Measurements from ENCODE around the gene GARNL3. TPM values are rescaled to one million over a fixed set of nuclear protein-coding genes. Genes with fewer than 3 reads are reported as not detected.

Gene GARNL3
- total RNA-seq, 2 experiments from 2014 or later, result 2.5 to 3.4 TPM

- Mint-ChIP-seq H3K27ac (no peak overlapping the region), H3K27me3 (peaks cover 3% of the 10 kb centered on the region), H3K4me1 (no peaks in the 10 kb centered on the region), H3K36me3 (ENCODE audit: low read depth) (no peaks in the 10 kb centered on the region), H3K4me3 (no peak overlapping the region), H3K9me3 (ENCODE audit: low read depth) (no peaks in the 10 kb centered on the region)
- ATAC-seq, result no peak
- intact Hi-C loops (cut with DNase I, micrococcal nuclease), result no loop called here
- ChIA-PET POLR2A (no interaction called here), CTCF (no interaction called here)
- DNase-seq, result no peak
These were observed 76.1 kb downstream of the GARNL3 start for GRCh38 chr9:127340721-127341120.

GRCh38 chr9:127341152-127341551 is 76.6 kb downstream of the GARNL3 start:
- no peaks in the 10 kb centered on the region for H3K36me3 Mint-ChIP-seq (ENCODE audit: low read depth)

GRCh38 chr9:127344368-127345000 is 79.9 kb downstream of the GARNL3 start:
- DNase-seq (no peak), ATAC-seq (no peak)
- CTCF ChIA-PET, result interaction anchor here (1.1 kb wide), 1 partner anchor 12 kb away, joined by 3 read pairs; no protein-coding TSS in a partner anchor
- Mint-ChIP-seq H3K4me1 (no peaks in the 10 kb centered on the region), H3K9me3 (ENCODE audit: low read depth) (no peaks in the 10 kb centered on the region), H3K27me3 (peaks cover 6% of the 10 kb centered on the region), H3K4me3 (no peak overlapping the region), H3K36me3 (ENCODE audit: low read depth) (no peaks in the 10 kb centered on the region), H3K27ac (no peak overlapping the region)
- intact Hi-C loops (cut with DNase I, micrococcal nuclease), result no loop called here
- POLR2A ChIA-PET, result no interaction called here

More at GRCh38 chr9:127341152-127341551, 76.6 kb downstream of the GARNL3 start:
- DNase-seq (no peak), ATAC-seq (no peak)
- Mint-ChIP-seq H3K4me3 (no peak overlapping the region), H3K9me3 (ENCODE audit: low read depth) (no peaks in the 10 kb centered on the region), H3K27me3 (peaks cover 3% of the 10 kb centered on the region), H3K27ac (no peak overlapping the region), H3K4me1 (no peaks in the 10 kb centered on the region)
- ChIA-PET POLR2A (no interaction called here), CTCF (no interaction called here)
- intact Hi-C loops (cut with DNase I, micrococcal nuclease), result no loop called here

- H3K27me3 Mint-ChIP-seq, result peaks cover 6% of the 10 kb centered on the region
- ATAC-seq (no peak), DNase-seq (no peak)
- intact Hi-C loops (cut with DNase I, micrococcal nuclease), result loop anchor here in 1 of 2 experiments (5.0 kb wide), 1 partner anchor 133 kb away; no protein-coding TSS in a partner anchor
- POLR2A ChIA-PET, result no interaction called here
- CTCF ChIA-PET, result interaction anchor here (1.1 kb wide), 1 partner anchor 13 kb away, joined by 3 read pairs; no protein-coding TSS in a partner anchor
- H3K27ac Mint-ChIP-seq, result no peak overlapping the region
- H3K36me3 Mint-ChIP-seq (ENCODE audit: low read depth), result no peaks in the 10 kb centered on the region
- no peaks in the 10 kb centered on the region for H3K9me3 Mint-ChIP-seq (ENCODE audit: low read depth)
- H3K4me3 Mint-ChIP-seq, result no peak overlapping the region
- H3K4me1 Mint-ChIP-seq, result no peaks in the 10 kb centered on the region
These were observed 81.0 kb downstream of the GARNL3 start for GRCh38 chr9:127345566-127345965.

- no peak for ATAC-seq
- ChIA-PET CTCF (no interaction called here), POLR2A (no interaction called here)
- DNase-seq, result no peak
- no peaks in the 10 kb centered on the region for H3K4me1 Mint-ChIP-seq
- H3K27ac Mint-ChIP-seq, result no peak overlapping the region
- intact Hi-C loops (cut with DNase I, micrococcal nuclease), result loop anchor here in 1 of 2 experiments (5.0 kb wide), 1 partner anchor 134 kb away; no protein-coding TSS in a partner anchor
- peaks cover 8% of the 10 kb centered on the region for H3K27me3 Mint-ChIP-seq
- no peaks in the 10 kb centered on the region for H3K9me3 Mint-ChIP-seq (ENCODE audit: low read depth)
- no peak overlapping the region for H3K4me3 Mint-ChIP-seq
- H3K36me3 Mint-ChIP-seq (ENCODE audit: low read depth), result no peaks in the 10 kb centered on the region
These were observed 82.0 kb downstream of the GARNL3 start for GRCh38 chr9:127346584-127346983.

- ChIA-PET POLR2A (no interaction called here), CTCF (interaction anchor here (0.6 kb wide), 1 partner anchor 11 kb away, joined by 3 read pairs; no protein-coding TSS in a partner anchor)
- H3K9me3 Mint-ChIP-seq (ENCODE audit: low read depth), result no peaks in the 10 kb centered on the region
- H3K27ac Mint-ChIP-seq, result no peak overlapping the region
- intact Hi-C loops (cut with DNase I, micrococcal nuclease), result loop anchor here in 1 of 2 experiments (5.0 kb wide), 1 partner anchor 136 kb away; no protein-coding TSS in a partner anchor
- H3K4me1 Mint-ChIP-seq, result no peaks in the 10 kb centered on the region
- no peak for ATAC-seq
- no peaks in the 10 kb centered on the region for H3K36me3 Mint-ChIP-seq (ENCODE audit: low read depth)
- DNase-seq, result no peak
- H3K27me3 Mint-ChIP-seq, result peaks cover 17% of the 10 kb centered on the region
- H3K4me3 Mint-ChIP-seq, result no peak overlapping the region
These were observed 83.5 kb downstream of the GARNL3 start for GRCh38 chr9:127347831-127348776.

GRCh38 chr9:127349483-127350113 is 85.0 kb downstream of the GARNL3 start:
- H3K27ac Mint-ChIP-seq, result no peak overlapping the region
- ATAC-seq (no peak), DNase-seq (no peak)
- no peak overlapping the region for H3K4me3 Mint-ChIP-seq
- no peaks in the 10 kb centered on the region for H3K9me3 Mint-ChIP-seq (ENCODE audit: low read depth)
- peaks cover 25% of the 10 kb centered on the region for H3K27me3 Mint-ChIP-seq
- ChIA-PET POLR2A (no interaction called here), CTCF (interaction anchor here (0.6 to 1.2 kb wide), 2 partner anchors 234 to 421 kb away, joined by 3 read pairs; no protein-coding TSS in a partner anchor)
- intact Hi-C loops (cut with DNase I, micrococcal nuclease), result loop anchor here in 1 of 2 experiments (5.0 kb wide), 1 partner anchor 137 kb away; no protein-coding TSS in a partner anchor
- H3K4me1 Mint-ChIP-seq, result peaks cover 2% of the 10 kb centered on the region
- no peaks in the 10 kb centered on the region for H3K36me3 Mint-ChIP-seq (ENCODE audit: low read depth)

GRCh38 chr9:127351182-127352166 is 86.9 kb downstream of the GARNL3 start:
- Mint-ChIP-seq H3K4me1 (peaks cover 2% of the 10 kb centered on the region), H3K36me3 (ENCODE audit: low read depth) (peaks cover 5% of the 10 kb centered on the region), H3K9me3 (ENCODE audit: low read depth) (no peaks in the 10 kb centered on the region), H3K27ac (no peak overlapping the region), H3K4me3 (no peak overlapping the region), H3K27me3 (peaks cover 38% of the 10 kb centered on the region)
- intact Hi-C loops (cut with DNase I, micrococcal nuclease), result no loop called here
- POLR2A ChIA-PET, result no interaction called here
- CTCF ChIA-PET, result no interaction called here
- ATAC-seq (no peak), DNase-seq (no peak)

- Mint-ChIP-seq H3K4me3 (no peak overlapping the region), H3K36me3 (ENCODE audit: low read depth) (peaks cover 5% of the 10 kb centered on the region), H3K27ac (no peak overlapping the region), H3K9me3 (ENCODE audit: low read depth) (no peaks in the 10 kb centered on the region), H3K4me1 (peaks cover 2% of the 10 kb centered on the region), H3K27me3 (peaks cover 39% of the 10 kb centered on the region)
- POLR2A ChIA-PET, result no interaction called here
- intact Hi-C loops (cut with DNase I, micrococcal nuclease), result no loop called here
- no peak for DNase-seq
- no peak for ATAC-seq
- CTCF ChIA-PET, result no interaction called here
These were observed 89.3 kb downstream of the GARNL3 start for GRCh38 chr9:127353882-127354281.

GRCh38 chr9:127356906-127357305 is 92.3 kb downstream of the GARNL3 start:
- POLR2A ChIA-PET, result no interaction called here
- H3K4me3 Mint-ChIP-seq, result no peak overlapping the region
- DNase-seq (no peak), ATAC-seq (no peak)
- H3K4me1 Mint-ChIP-seq, result peaks cover 2% of the 10 kb centered on the region
- H3K36me3 Mint-ChIP-seq (ENCODE audit: low read depth), result peaks cover 5% of the 10 kb centered on the region
- intact Hi-C loops (cut with DNase I, micrococcal nuclease), result no loop called here
- H3K27ac Mint-ChIP-seq, result no peak overlapping the region
- no peaks in the 10 kb centered on the region for H3K9me3 Mint-ChIP-seq (ENCODE audit: low read depth)
- H3K27me3 Mint-ChIP-seq, result peaks cover 39% of the 10 kb centered on the region
- CTCF ChIA-PET, result no interaction called here
